CD14-positive monocyte (primary cell): ENCODE results near the gene SUSD1. TPM values are rescaled to one million over a fixed set of nuclear protein-coding genes. Genes with fewer than 3 reads are reported as not detected.
A peak's percentile ranks its signal among the peaks of the same experiment; 100 is the strongest.
"Not testable (repeated sequence)": the region's sequence is repeated elsewhere in the genome, so short reads cannot be mapped to it uniquely, and the experiment has no call there.

Experiments used
- DNase-seq, 3 donors: peaks; one replicate each; pipeline ENCODE4 v3.0.0-alpha.2; 2011 to 2022
- H2AFZ ChIP-seq: 2 replicates; pipeline ENCODE4 v1.6.0; 2012; ENCODE audit warnings: mild to moderate bottlenecking, low read depth, low read length, inconsistent platforms; ENCODE audit not compliant: insufficient read depth, poor library complexity, severe bottlenecking
- H3K27ac ChIP-seq, 2 donors: 1 replicate in 1 of 2; 2 replicates in 1 of 2; pipeline ENCODE4 v1.5.1; 2012 to 2013; ENCODE audit warnings: low read length in 2 of 2, control low read depth in 1 of 2, inconsistent platforms in 1 of 2, low read depth in 1 of 2, mild to moderate bottlenecking in 1 of 2
- H3K27me3 ChIP-seq, 2 donors: one replicate each; pipeline versions ENCODE4 v1.6.0 to v1.6.1; 2011 to 2013; ENCODE audit warnings: low read length in 2 of 2; ENCODE audit not compliant: control insufficient read depth in 2 of 2, insufficient read depth in 2 of 2
- H3K36me3 ChIP-seq, 2 donors: replicated peaks in 1 of 2; 1 replicate in 1 of 2; 2 replicates in 1 of 2; pipeline versions ENCODE4 v1.5.1 to v1.6.1; 2012 to 2013; ENCODE audit warnings: low read length in 2 of 2, control low read depth in 1 of 2, inconsistent platforms in 1 of 2, mild to moderate bottlenecking in 1 of 2; ENCODE audit not compliant: insufficient read depth in 2 of 2, control insufficient read depth in 1 of 2
- H3K4me1 ChIP-seq, 2 donors: 1 replicate in 1 of 2; 2 replicates in 1 of 2; pipeline versions ENCODE4 v1.5.1 to v1.6.1; 2012 to 2013; ENCODE audit warnings: low read length in 2 of 2, control low read depth in 1 of 2, inconsistent platforms in 1 of 2, mild to moderate bottlenecking in 1 of 2, moderate library complexity in 1 of 2; ENCODE audit not compliant: insufficient read depth in 2 of 2, control insufficient read depth in 1 of 2
- H3K4me2 ChIP-seq: replicated peaks from 2 replicates; pipeline ENCODE3; 2012; ENCODE audit warnings: low read length, moderate library complexity, mild to moderate bottlenecking; ENCODE audit not compliant: poor library complexity, severe bottlenecking; ENCODE audit errors: extremely low read depth
- H3K4me3 ChIP-seq, 3 experiments: fragments of 200-600 bp in 1 of 3; sonication (generic) in 1 of 3; replicated peaks in 1 of 3; 1 replicate in 2 of 3; 2 replicates in 1 of 3; pipeline ENCODE4 v1.5.1; 2011 to 2013; ENCODE audit warnings: low read length in 3 of 3, mild to moderate bottlenecking in 3 of 3, control low read depth in 2 of 3, low read depth in 2 of 3, inconsistent platforms in 1 of 3, moderate library complexity in 1 of 3
- H3K79me2 ChIP-seq: 2 replicates; pipeline ENCODE4 v1.6.0; 2012; ENCODE audit warnings: mild to moderate bottlenecking, control low read depth, inconsistent platforms, low read length, moderate library complexity; ENCODE audit not compliant: insufficient read depth
- H3K9ac ChIP-seq: 2 replicates; pipeline ENCODE4 v1.6.0; 2017; ENCODE audit warnings: low read length, mild to moderate bottlenecking; ENCODE audit not compliant: insufficient read depth, poor library complexity, severe bottlenecking
- H3K9me3 ChIP-seq, 2 donors: replicated peaks in 1 of 2; 1 replicate in 1 of 2; 2 replicates in 1 of 2; pipeline versions ENCODE4 v1.5.1 to v1.6.1; 2012 to 2013; ENCODE audit warnings: low read length in 2 of 2, control low read depth in 1 of 2; ENCODE audit not compliant: control insufficient read depth in 1 of 2, insufficient read depth in 1 of 2
- H4K20me1 ChIP-seq: 2 replicates; pipeline ENCODE4 v1.6.0; 2012; ENCODE audit warnings: mild to moderate bottlenecking, low read length, control low read depth, moderate library complexity; ENCODE audit not compliant: insufficient read depth
- H3K27ac Mint-ChIP-seq, 7 donors: one replicate each; pipeline ENCODE4 v1.8.0; 2020; ENCODE audit warnings: mild to moderate bottlenecking in 7 of 7, mixed read lengths in 7 of 7, moderate library complexity in 6 of 7, inconsistent platforms in 2 of 7
- H3K27me3 Mint-ChIP-seq, 3 donors: one replicate each; pipeline ENCODE4 v1.8.0; 2021 to 2022; ENCODE audit warnings: low read depth in 3 of 3, mild to moderate bottlenecking in 3 of 3, mixed read lengths in 3 of 3, moderate library complexity in 3 of 3, inconsistent platforms in 1 of 3
- H3K36me3 Mint-ChIP-seq, 2 donors: one replicate each; pipeline ENCODE4 v1.8.0; 2020; ENCODE audit warnings: mixed read lengths in 2 of 2, inconsistent platforms in 1 of 2, mild to moderate bottlenecking in 1 of 2
- H3K4me1 Mint-ChIP-seq: one replicate; pipeline ENCODE4 v1.8.0; 2020; ENCODE audit warnings: mild to moderate bottlenecking, mixed read lengths
- H3K4me3 Mint-ChIP-seq, 2 donors: one replicate each; pipeline ENCODE4 v1.8.0; 2020; ENCODE audit warnings: mild to moderate bottlenecking in 2 of 2, mixed read lengths in 2 of 2, moderate library complexity in 1 of 2
- H3K9me3 Mint-ChIP-seq, 7 donors: one replicate each; pipeline ENCODE4 v1.8.0; 2020 to 2022; ENCODE audit warnings: mixed read lengths in 7 of 7, mild to moderate bottlenecking in 6 of 7, moderate library complexity in 6 of 7, inconsistent platforms in 2 of 7
- CTCF ChIP-seq: fragments of 200-600 bp; IDR thresholded peaks from one replicate; pipeline ENCODE4 v1.8.0; 2022; ENCODE audit warnings: antibody characterized with exemption, mild to moderate bottlenecking
- WGBS: methylation state at CpG from one replicate; pipeline ENCODE4 v1.1.5; 2013; ENCODE audit warnings: missing lambda C conversion rate; ENCODE audit not compliant: insufficient coverage; 5-methylcytosine and 5-hydroxymethylcytosine counted together
- intact Hi-C, 2 donors: fragments of 100-400 bp; cut with micrococcal nuclease; formaldehyde crosslinking; loops; one replicate each; pipeline versions ENCODE4 v1.15.0 to v1.15.1; 2023
- polyA plus RNA-seq, 3 donors: library from polyadenylated mRNA; depleted of rRNA in 1 of 3; unstranded in 2 of 3; stranded (reverse) in 1 of 3; fragments of 300-500 nt in 2 of 3; fragments of >200 nt in 1 of 3; fragmentation: Illumina TruSeq in 2 of 3; gene quantifications; 1 replicate in 2 of 3; 2 replicates in 1 of 3; pipeline ENCODE4 v1.2.3, GENCODE V29; 2012 to 2021

Gene SUSD1
- polyA plus RNA-seq, 3 donors = 29.1 to 42.3 (median 30.9) TPM

DNA sequence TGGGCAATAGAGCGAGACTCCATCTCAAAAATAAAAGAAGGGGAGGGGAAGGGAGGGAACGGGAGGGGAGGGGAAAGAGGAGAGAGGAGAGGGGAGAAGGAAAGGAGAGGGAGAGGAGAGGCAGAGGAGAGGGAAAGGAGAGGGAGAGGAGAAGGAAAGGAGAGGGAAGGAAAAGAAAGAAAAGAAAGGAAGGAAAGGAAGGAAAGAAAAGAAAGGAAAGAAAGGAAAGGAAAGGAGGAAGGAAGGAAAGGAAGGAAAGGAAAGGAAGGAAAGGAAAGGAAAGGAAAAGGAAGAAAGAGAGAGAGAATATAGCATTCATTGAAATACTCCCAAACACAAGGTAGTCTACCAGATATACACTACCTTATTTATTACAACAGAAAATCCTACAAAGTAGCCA lies 44.8 kb downstream of the SUSD1 start:
- no peak for DNase-seq
- Histone ChIP-seq H3K36me3 (peaks cover 40 to 88% of the 10 kb centered on the region in 2 donors), H3K4me2 (no peak overlapping the region), H4K20me1 (peaks cover 13% of the 10 kb centered on the region), H3K4me1 (no peaks in the 10 kb centered on the region), H3K79me2 (no peaks in the 10 kb centered on the region), H3K27ac (no peak overlapping the region), H3K9me3 (no peaks in the 10 kb centered on the region), H3K9ac (no peak overlapping the region), H2AFZ (no peak overlapping the region), H3K27me3 (no peaks in the 10 kb centered on the region), H3K4me3 (no peak overlapping the region)
- H3K4me1 Mint-ChIP-seq = no peaks in the 10 kb centered on the region
- H3K36me3 Mint-ChIP-seq = peaks cover 61 to 89% of the 10 kb centered on the region in 2 donors
- H3K4me3 Mint-ChIP-seq = no peak overlapping the region
- TF ChIP-seq CTCF = no peak
- H3K27me3 Mint-ChIP-seq = no peaks in the 10 kb centered on the region
- intact Hi-C loops = no loop called here
- WGBS = 92% methylated on average over 1 of the region's 2 CpGs
- H3K9me3 Mint-ChIP-seq = peaks cover 0 to 2% (median 0%) of the 10 kb centered on the region in 7 donors
- H3K27ac Mint-ChIP-seq = peak overlapping the region in 1 of 7 donors; percentile 75

GRCh38 chr9:112129246-112129645 lies 45.9 kb downstream of the SUSD1 start:
- H3K4me1 Mint-ChIP-seq = no peaks in the 10 kb centered on the region
- WGBS = 100% methylated on average over 2 of the region's 6 CpGs

DNA sequence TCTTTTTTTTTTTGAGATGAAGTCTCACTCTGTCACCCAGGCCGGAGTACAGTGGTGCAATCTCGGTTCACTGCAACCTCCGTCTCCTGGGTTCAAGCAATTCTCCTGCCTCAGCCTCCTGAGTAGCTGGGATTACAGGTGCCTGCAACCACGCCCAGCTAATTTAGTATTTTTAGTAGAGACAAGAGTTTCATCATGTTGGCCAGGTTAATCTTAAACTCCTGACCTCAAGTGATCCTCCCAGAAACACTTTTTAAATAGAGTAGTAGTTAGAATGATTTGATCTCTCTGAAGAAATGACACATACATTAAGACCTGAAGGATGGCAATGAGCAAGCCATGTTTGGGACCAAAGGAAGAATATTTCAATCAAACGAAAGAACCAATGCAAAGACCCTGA lies 46.7 kb downstream of the SUSD1 start:
- Histone ChIP-seq H4K20me1 (peaks cover 12% of the 10 kb centered on the region), H3K36me3 (peaks cover 37 to 85% of the 10 kb centered on the region in 2 donors)
- H3K4me1 Mint-ChIP-seq, H2AFZ ChIP-seq, H3K9me3 ChIP-seq, H3K4me3 ChIP-seq, DNase-seq, H3K4me2 ChIP-seq, intact Hi-C loops, H3K9me3 Mint-ChIP-seq, H3K27ac ChIP-seq, H3K79me2 ChIP-seq, H3K27me3 ChIP-seq, H3K4me1 ChIP-seq, H3K27me3 Mint-ChIP-seq, H3K4me3 Mint-ChIP-seq, H3K9ac ChIP-seq: not testable (repeated sequence)
- peaks cover 58 to 86% of the 10 kb centered on the region in 2 donors for H3K36me3 Mint-ChIP-seq
- H3K27ac Mint-ChIP-seq = peak overlapping the region in 1 of 7 donors; percentile 27
- WGBS = 100% methylated on average over 1 of the region's 5 CpGs

More at GRCh38 chr9:112129246-112129645, 45.9 kb downstream of the SUSD1 start:
- intact Hi-C loops = no loop called here
- H4K20me1 ChIP-seq = peaks cover 13% of the 10 kb centered on the region
- Mint-ChIP-seq H3K9me3 (peaks cover 0 to 2% (median 0%) of the 10 kb centered on the region in 7 donors), H3K27me3 (no peaks in the 10 kb centered on the region), H3K27ac (no peak overlapping the region), H3K4me3 (no peak overlapping the region), H3K36me3 (peaks cover 58 to 86% of the 10 kb centered on the region in 2 donors)
- no peaks in the 10 kb centered on the region for H3K27me3 ChIP-seq
- H3K4me1 ChIP-seq = no peaks in the 10 kb centered on the region
- H3K9ac ChIP-seq = no peak overlapping the region
- H3K79me2 ChIP-seq = no peaks in the 10 kb centered on the region
- no peak overlapping the region for H3K4me3 ChIP-seq
- H3K36me3 ChIP-seq = peaks cover 31 to 85% of the 10 kb centered on the region in 2 donors
- no peak overlapping the region for H3K27ac ChIP-seq
- H2AFZ ChIP-seq = no peak overlapping the region
- DNase-seq = no peak
- H3K4me2 ChIP-seq = no peak overlapping the region
- no peak for TF ChIP-seq CTCF
- H3K9me3 ChIP-seq = no peaks in the 10 kb centered on the region
